SK-N-MC (cell line): ENCODE measurements around the gene AQP1.

Source experiments
- EZH2 ChIP-seq: fragments of 200-600 bp; sonication (generic); IDR thresholded peaks from one replicate; pipeline ENCODE4 v1.6.1; 2017; ENCODE audit warnings: antibody characterized with exemption
- POLR2AphosphoS5 ChIP-seq: IDR thresholded peaks from 2 replicates; pipeline ENCODE4 v1.6.1; 2012; ENCODE audit warnings: mild to moderate bottlenecking, low read depth, low read length, borderline replicate concordance

DNA sequence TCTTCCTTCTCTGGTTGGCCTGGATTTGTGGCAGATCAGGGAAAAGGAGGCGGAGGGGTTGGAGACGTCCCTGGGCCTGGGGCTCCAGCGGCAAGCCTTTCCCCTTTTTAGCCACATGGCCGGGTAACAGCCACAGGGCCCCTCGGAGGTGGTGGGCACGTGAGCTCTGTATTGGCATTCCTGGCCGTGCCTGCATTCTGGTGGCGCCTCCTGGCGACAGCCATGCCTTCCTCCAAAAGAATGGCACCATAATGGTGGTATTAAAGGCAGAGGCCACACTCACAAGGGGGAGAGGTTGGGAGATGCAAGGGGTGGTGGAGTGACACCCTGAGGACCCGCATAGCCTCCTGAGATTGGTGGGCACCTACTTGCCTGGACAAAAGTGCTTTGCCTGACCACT lies 3.0 kb upstream of the AQP1 start:
- TF ChIP-seq EZH2 (no peak), POLR2AphosphoS5 (no peak)
